HEK293 (cell line): ENCODE data around the gene TMOD4.
A peak's percentile ranks its signal among the peaks of the same experiment; 100 is the strongest.

Experiments used
- GFI1B ChIP-seq: fragments of 450-650 bp; formaldehyde crosslinking; IDR thresholded peaks from 2 replicates; pipeline ENCODE4 v1.5.1; 2016; ENCODE audit warnings: missing biosample characterization, missing genetic modification characterization
- GLIS2 ChIP-seq: fragments of 450-650 bp; formaldehyde crosslinking; IDR thresholded peaks from 2 replicates; pipeline ENCODE4 v1.5.1; 2016; ENCODE audit warnings: missing biosample characterization, missing genetic modification characterization
- SCRT1 ChIP-seq: fragments of 450-650 bp; formaldehyde crosslinking; IDR thresholded peaks from 2 replicates; pipeline ENCODE4 v1.5.1; 2016; ENCODE audit warnings: missing biosample characterization, missing genetic modification characterization, borderline replicate concordance
- SP3 ChIP-seq: fragments of 450-650 bp; formaldehyde crosslinking; IDR thresholded peaks from 2 replicates; pipeline ENCODE4 v1.5.1; 2016; ENCODE audit warnings: missing biosample characterization, missing genetic modification characterization
- TCF7L2 ChIP-seq: IDR thresholded peaks from 2 replicates; pipeline ENCODE4 v1.6.1; 2011; ENCODE audit warnings: low read depth, mild to moderate bottlenecking, inconsistent platforms, low read length, moderate library complexity, borderline replicate concordance
- ZFP69B ChIP-seq: fragments of 450-650 bp; formaldehyde crosslinking; IDR thresholded peaks from 2 replicates; pipeline ENCODE4 v1.5.1; 2016; ENCODE audit warnings: missing biosample characterization, missing genetic modification characterization
- ZNF112 ChIP-seq: fragments of 450-650 bp; formaldehyde crosslinking; IDR thresholded peaks from 2 replicates; pipeline ENCODE4 v1.5.0; 2017; ENCODE audit warnings: missing biosample characterization, missing genetic modification characterization
- ZNF114 ChIP-seq: fragments of 450-650 bp; formaldehyde crosslinking; IDR thresholded peaks from 2 replicates; pipeline ENCODE4 v1.5.0; 2017; ENCODE audit warnings: missing biosample characterization, missing genetic modification characterization
- ZNF138 ChIP-seq: fragments of 450-650 bp; formaldehyde crosslinking; IDR thresholded peaks from 2 replicates; pipeline ENCODE4 v1.5.1; 2016; ENCODE audit warnings: missing biosample characterization, missing genetic modification characterization, borderline replicate concordance
- ZNF221 ChIP-seq: fragments of 450-650 bp; formaldehyde crosslinking; IDR thresholded peaks from 2 replicates; pipeline ENCODE4 v1.5.1; 2017; ENCODE audit warnings: missing biosample characterization, missing genetic modification characterization, borderline replicate concordance
- ZNF239 ChIP-seq: fragments of 450-650 bp; formaldehyde crosslinking; IDR thresholded peaks from 2 replicates; pipeline ENCODE4 v1.5.1; 2016; ENCODE audit warnings: missing biosample characterization, missing genetic modification characterization
- ZNF24 ChIP-seq: fragments of 450-650 bp; formaldehyde crosslinking; IDR thresholded peaks from 2 replicates; pipeline ENCODE4 v1.5.1; 2016; ENCODE audit warnings: missing biosample characterization, missing genetic modification characterization
- ZNF266 ChIP-seq: fragments of 450-650 bp; formaldehyde crosslinking; IDR thresholded peaks from 2 replicates; pipeline ENCODE4 v1.5.1; 2016; ENCODE audit warnings: missing biosample characterization, missing genetic modification characterization, low read depth
- ZNF292 ChIP-seq: fragments of 450-650 bp; formaldehyde crosslinking; IDR thresholded peaks from 2 replicates; pipeline ENCODE4 v1.5.1; 2016; ENCODE audit warnings: low read depth, missing biosample characterization, missing genetic modification characterization, borderline replicate concordance
- ZNF404 ChIP-seq: fragments of 450-650 bp; formaldehyde crosslinking; IDR thresholded peaks from 2 replicates; pipeline ENCODE4 v1.5.1; 2017; ENCODE audit warnings: missing biosample characterization, missing genetic modification characterization
- ZNF426 ChIP-seq: fragments of 450-650 bp; formaldehyde crosslinking; IDR thresholded peaks from 2 replicates; pipeline ENCODE4 v1.5.1; 2017; ENCODE audit warnings: missing biosample characterization, missing genetic modification characterization, mild to moderate bottlenecking, inconsistent platforms, moderate library complexity
- ZNF560 ChIP-seq: fragments of 450-650 bp; formaldehyde crosslinking; IDR thresholded peaks from 2 replicates; pipeline ENCODE4 v1.5.1; 2017; ENCODE audit warnings: missing biosample characterization, missing genetic modification characterization, borderline replicate concordance
- ZNF571 ChIP-seq: fragments of 450-650 bp; formaldehyde crosslinking; IDR thresholded peaks from 2 replicates; pipeline ENCODE4 v1.5.0; 2017; ENCODE audit warnings: missing biosample characterization, missing genetic modification characterization
- ZNF596 ChIP-seq: fragments of 450-650 bp; IDR thresholded peaks from 2 replicates; pipeline ENCODE4 v1.5.0; 2018; ENCODE audit warnings: missing biosample characterization, mild to moderate bottlenecking, missing genetic modification characterization, moderate library complexity
- ZNF658 ChIP-seq: fragments of 450-650 bp; formaldehyde crosslinking; IDR thresholded peaks from 2 replicates; pipeline ENCODE4; 2016; ENCODE audit warnings: missing biosample characterization, missing genetic modification characterization
- ZNF664 ChIP-seq: fragments of 450-650 bp; formaldehyde crosslinking; IDR thresholded peaks from 2 replicates; pipeline ENCODE4 v1.5.1; 2016; ENCODE audit warnings: missing biosample characterization, missing genetic modification characterization
- ZNF677 ChIP-seq: fragments of 450-650 bp; IDR thresholded peaks from 2 replicates; pipeline ENCODE4 v1.5.0; 2018; ENCODE audit warnings: missing biosample characterization, mild to moderate bottlenecking, missing genetic modification characterization, moderate library complexity
- ZNF792 ChIP-seq: fragments of 450-650 bp; formaldehyde crosslinking; IDR thresholded peaks from 2 replicates; pipeline ENCODE4 v1.5.1; 2016; ENCODE audit warnings: missing biosample characterization, missing genetic modification characterization
- ZXDB ChIP-seq: fragments of 450-650 bp; formaldehyde crosslinking; IDR thresholded peaks from 2 replicates; pipeline ENCODE4 v1.5.1; 2016; ENCODE audit warnings: missing biosample characterization, missing genetic modification characterization
- TF ChIP-seq, protein P1 (sequence below): fragments of 450-650 bp; formaldehyde crosslinking; IDR thresholded peaks from 2 replicates; pipeline ENCODE4 v1.5.1; 2017; ENCODE audit warnings: missing biosample characterization, mild to moderate bottlenecking, missing genetic modification characterization, moderate library complexity
- TF ChIP-seq, protein P2 (sequence below): fragments of 450-650 bp; formaldehyde crosslinking; optimal IDR thresholded peaks from 2 replicates; pipeline ENCODE3; 2016; ENCODE audit warnings: missing biosample characterization, mild to moderate bottlenecking, missing genetic modification characterization
- TF ChIP-seq, protein P3 (sequence below): fragments of 450-650 bp; formaldehyde crosslinking; IDR thresholded peaks from 2 replicates; pipeline ENCODE4 v1.5.1; 2016; ENCODE audit warnings: missing biosample characterization, missing genetic modification characterization
- TF ChIP-seq, protein P4 (sequence below): fragments of 450-650 bp; IDR thresholded peaks from 2 replicates; pipeline ENCODE4 v1.5.1; 2018; ENCODE audit warnings: missing biosample characterization, mild to moderate bottlenecking, missing genetic modification characterization
- TF ChIP-seq, protein P5 (sequence below): IDR thresholded peaks from 2 replicates; pipeline ENCODE4 v1.6.1; 2011; ENCODE audit warnings: mild to moderate bottlenecking, low read depth, low read length, borderline replicate concordance
- TF ChIP-seq, protein P6 (sequence below): fragments of 450-650 bp; formaldehyde crosslinking; conservative IDR thresholded peaks from 2 replicates; pipeline ENCODE4 v1.5.1; 2016; ENCODE audit warnings: low read depth, missing biosample characterization, missing genetic modification characterization

TMOD4 gene

DNA sequence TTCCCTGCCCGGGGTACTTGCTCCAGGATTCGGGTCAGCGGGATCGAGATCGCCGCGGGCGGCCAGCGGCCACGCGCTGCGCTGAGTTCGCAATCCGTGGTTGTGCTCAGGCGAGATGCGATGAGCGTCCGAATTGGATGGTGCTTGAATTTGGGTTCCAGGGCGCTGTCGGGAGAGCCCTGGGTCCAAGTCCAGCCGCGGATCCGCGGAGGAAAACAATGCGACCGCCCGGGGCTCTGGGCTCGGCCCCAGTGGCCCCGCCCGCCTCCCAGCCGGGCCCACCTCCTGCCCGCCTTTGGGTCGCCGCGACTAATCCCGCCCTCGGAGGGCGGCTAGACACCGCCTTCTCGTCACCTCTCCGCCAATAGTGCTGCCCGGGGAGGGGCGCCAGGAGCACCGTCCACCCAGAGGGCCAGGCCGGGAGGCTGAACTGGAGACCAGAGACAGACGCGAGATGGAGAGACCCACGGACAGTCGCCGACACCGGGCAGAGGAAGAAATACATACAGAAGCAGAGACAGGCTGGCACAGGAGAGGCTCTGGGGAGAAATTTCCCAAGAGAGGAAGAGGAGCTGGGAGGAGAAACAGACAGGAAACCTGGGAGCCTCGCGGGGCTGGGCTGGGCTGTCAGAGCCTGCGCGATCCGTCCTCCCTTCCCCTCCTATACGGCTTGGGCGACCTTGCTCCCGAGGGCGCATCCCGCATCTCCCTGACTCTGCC lies 29.2 kb downstream of the TMOD4 start, which contains the start of gene SEMA6C (continued):
- no peak for TF ChIP-seq ZNF792 (tag by site-specific recombination)
- TF ChIP-seq ZFP69B (tag by site-specific recombination) = peak; percentile 99
- TF ChIP-seq ZNF239 = no peak
- TF ChIP-seq ZNF24 (tag by site-specific recombination) = no peak
- TF ChIP-seq, protein P1, sequence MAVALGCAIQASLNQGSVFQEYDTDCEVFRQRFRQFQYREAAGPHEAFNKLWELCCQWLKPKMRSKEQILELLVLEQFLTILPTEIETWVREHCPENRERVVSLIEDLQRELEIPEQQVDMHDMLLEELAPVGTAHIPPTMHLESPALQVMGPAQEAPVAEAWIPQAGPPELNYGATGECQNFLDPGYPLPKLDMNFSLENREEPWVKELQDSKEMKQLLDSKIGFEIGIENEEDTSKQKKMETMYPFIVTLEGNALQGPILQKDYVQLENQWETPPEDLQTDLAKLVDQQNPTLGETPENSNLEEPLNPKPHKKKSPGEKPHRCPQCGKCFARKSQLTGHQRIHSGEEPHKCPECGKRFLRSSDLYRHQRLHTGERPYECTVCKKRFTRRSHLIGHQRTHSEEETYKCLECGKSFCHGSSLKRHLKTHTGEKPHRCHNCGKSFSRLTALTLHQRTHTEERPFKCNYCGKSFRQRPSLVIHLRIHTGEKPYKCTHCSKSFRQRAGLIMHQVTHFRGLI (tag by site-specific recombination) = 0 out of 2 replicates have a peak, but pooled peaks have one; percentile 24
- no peak for TF ChIP-seq ZNF114 (tag by site-specific recombination)
- TF ChIP-seq ZNF658 (tag by site-specific recombination) = no peak
- TF ChIP-seq, protein P2, sequence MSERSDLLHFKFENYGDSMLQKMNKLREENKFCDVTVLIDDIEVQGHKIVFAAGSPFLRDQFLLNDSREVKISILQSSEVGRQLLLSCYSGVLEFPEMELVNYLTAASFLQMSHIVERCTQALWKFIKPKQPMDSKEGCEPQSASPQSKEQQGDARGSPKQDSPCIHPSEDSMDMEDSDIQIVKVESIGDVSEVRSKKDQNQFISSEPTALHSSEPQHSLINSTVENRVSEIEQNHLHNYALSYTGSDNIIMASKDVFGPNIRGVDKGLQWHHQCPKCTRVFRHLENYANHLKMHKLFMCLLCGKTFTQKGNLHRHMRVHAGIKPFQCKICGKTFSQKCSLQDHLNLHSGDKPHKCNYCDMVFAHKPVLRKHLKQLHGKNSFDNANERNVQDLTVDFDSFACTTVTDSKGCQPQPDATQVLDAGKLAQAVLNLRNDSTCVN (tag by site-specific recombination) = peak; percentile 69
- TF ChIP-seq, protein P3, sequence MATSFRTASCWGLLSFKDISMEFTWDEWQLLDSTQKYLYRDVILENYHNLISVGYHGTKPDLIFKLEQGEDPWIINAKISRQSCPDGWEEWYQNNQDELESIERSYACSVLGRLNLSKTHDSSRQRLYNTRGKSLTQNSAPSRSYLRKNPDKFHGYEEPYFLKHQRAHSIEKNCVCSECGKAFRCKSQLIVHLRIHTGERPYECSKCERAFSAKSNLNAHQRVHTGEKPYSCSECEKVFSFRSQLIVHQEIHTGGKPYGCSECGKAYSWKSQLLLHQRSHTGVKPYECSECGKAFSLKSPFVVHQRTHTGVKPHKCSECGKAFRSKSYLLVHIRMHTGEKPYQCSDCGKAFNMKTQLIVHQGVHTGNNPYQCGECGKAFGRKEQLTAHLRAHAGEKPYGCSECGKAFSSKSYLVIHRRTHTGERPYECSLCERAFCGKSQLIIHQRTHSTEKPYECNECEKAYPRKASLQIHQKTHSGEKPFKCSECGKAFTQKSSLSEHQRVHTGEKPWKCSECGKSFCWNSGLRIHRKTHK (tag by site-specific recombination) = no peak
- TF ChIP-seq, protein P4, sequence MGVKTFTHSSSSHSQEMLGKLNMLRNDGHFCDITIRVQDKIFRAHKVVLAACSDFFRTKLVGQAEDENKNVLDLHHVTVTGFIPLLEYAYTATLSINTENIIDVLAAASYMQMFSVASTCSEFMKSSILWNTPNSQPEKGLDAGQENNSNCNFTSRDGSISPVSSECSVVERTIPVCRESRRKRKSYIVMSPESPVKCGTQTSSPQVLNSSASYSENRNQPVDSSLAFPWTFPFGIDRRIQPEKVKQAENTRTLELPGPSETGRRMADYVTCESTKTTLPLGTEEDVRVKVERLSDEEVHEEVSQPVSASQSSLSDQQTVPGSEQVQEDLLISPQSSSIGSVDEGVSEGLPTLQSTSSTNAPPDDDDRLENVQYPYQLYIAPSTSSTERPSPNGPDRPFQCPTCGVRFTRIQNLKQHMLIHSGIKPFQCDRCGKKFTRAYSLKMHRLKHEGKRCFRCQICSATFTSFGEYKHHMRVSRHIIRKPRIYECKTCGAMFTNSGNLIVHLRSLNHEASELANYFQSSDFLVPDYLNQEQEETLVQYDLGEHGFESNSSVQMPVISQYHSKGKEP (tag by site-specific recombination) = no peak
- TF ChIP-seq, protein P5, sequence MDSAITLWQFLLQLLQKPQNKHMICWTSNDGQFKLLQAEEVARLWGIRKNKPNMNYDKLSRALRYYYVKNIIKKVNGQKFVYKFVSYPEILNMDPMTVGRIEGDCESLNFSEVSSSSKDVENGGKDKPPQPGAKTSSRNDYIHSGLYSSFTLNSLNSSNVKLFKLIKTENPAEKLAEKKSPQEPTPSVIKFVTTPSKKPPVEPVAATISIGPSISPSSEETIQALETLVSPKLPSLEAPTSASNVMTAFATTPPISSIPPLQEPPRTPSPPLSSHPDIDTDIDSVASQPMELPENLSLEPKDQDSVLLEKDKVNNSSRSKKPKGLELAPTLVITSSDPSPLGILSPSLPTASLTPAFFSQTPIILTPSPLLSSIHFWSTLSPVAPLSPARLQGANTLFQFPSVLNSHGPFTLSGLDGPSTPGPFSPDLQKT = no peak
- TF ChIP-seq SP3 = peak; percentile 95
- TF ChIP-seq SCRT1 (tag by site-specific recombination) = no peak
- peak; percentile 97 for TF ChIP-seq GLIS2
- TF ChIP-seq ZNF138 (tag by site-specific recombination) = no peak
- TF ChIP-seq ZNF266 (tag by site-specific recombination) = no peak
- TF ChIP-seq ZNF221 (tag by site-specific recombination) = no peak
- no peak for TF ChIP-seq ZNF560 (tag by site-specific recombination)
- no peak for TF ChIP-seq ZNF426 (tag by site-specific recombination)
- TF ChIP-seq, protein P6, sequence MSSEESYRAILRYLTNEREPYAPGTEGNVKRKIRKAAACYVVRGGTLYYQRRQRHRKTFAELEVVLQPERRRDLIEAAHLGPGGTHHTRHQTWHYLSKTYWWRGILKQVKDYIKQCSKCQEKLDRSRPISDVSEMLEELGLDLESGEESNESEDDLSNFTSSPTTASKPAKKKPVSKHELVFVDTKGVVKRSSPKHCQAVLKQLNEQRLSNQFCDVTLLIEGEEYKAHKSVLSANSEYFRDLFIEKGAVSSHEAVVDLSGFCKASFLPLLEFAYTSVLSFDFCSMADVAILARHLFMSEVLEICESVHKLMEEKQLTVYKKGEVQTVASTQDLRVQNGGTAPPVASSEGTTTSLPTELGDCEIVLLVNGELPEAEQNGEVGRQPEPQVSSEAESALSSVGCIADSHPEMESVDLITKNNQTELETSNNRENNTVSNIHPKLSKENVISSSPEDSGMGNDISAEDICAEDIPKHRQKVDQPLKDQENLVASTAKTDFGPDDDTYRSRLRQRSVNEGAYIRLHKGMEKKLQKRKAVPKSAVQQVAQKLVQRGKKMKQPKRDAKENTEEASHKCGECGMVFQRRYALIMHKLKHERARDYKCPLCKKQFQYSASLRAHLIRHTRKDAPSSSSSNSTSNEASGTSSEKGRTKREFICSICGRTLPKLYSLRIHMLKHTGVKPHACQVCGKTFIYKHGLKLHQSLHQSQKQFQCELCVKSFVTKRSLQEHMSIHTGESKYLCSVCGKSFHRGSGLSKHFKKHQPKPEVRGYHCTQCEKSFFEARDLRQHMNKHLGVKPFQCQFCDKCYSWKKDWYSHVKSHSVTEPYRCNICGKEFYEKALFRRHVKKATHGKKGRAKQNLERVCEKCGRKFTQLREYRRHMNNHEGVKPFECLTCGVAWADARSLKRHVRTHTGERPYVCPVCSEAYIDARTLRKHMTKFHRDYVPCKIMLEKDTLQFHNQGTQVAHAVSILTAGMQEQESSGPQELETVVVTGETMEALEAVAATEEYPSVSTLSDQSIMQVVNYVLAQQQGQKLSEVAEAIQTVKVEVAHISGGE (tag by site-specific recombination) = no peak
- TF ChIP-seq ZXDB (tag by site-specific recombination) = peak; percentile 24; the same call in 1 of the 2 replicates
- TF ChIP-seq TCF7L2 = no peak
- TF ChIP-seq ZNF292 = no peak
- no peak for TF ChIP-seq ZNF596 (tag by site-specific recombination)
- no peak for TF ChIP-seq ZNF404 (tag by site-specific recombination)
- no peak for TF ChIP-seq ZNF112 (tag by site-specific recombination)
- no peak for TF ChIP-seq GFI1B (tag by site-specific recombination)
- no peak for TF ChIP-seq ZNF664 (tag by site-specific recombination)
- TF ChIP-seq ZNF677 (tag by site-specific recombination) = no peak
- TF ChIP-seq ZNF571 (tag by site-specific recombination) = no peak
